SU-DHL-6 (cell line): ENCODE data around the gene ESPN.

Source experiments
- H2AFZ ChIP-seq: fragments of 200-600 bp; sonication (generic); 2 replicates; pipeline ENCODE4 v1.6.1; 2014; ENCODE audit warnings: low read depth, mild to moderate bottlenecking, moderate library complexity, mixed read lengths, antibody characterized with exemption, low read length; ENCODE audit not compliant: severe bottlenecking
- H3F3A ChIP-seq: fragments of 200-600 bp; shearing (Covaris generic); 2 replicates; pipeline ENCODE4 v1.6.0; 2016; ENCODE audit warnings: antibody characterized with exemption, mild to moderate bottlenecking; ENCODE audit not compliant: insufficient read depth
- H3K27ac ChIP-seq: fragments of 200-600 bp; sonication (generic); 2 replicates; pipeline ENCODE4 v1.5.1; 2016; ENCODE audit warnings: low read depth, mild to moderate bottlenecking, low read length, moderate library complexity, mixed read lengths
- H3K27me3 ChIP-seq: fragments of 200-600 bp; sonication (generic), shearing (Covaris generic); 2 replicates; pipeline ENCODE4 v1.6.0; 2014; ENCODE audit warnings: mild to moderate bottlenecking, low read length
- H3K36me3 ChIP-seq: fragments of 200-600 bp; sonication (generic); 2 replicates; pipeline ENCODE4 v1.6.1; 2014; ENCODE audit warnings: mild to moderate bottlenecking, low read length, mixed read lengths
- H3K4me2 ChIP-seq: fragments of 300-600, 200-600 bp; shearing (Covaris generic), sonication (generic); 2 replicates; pipeline ENCODE4 v1.6.0; 2014; ENCODE audit warnings: low read length, low read depth, mild to moderate bottlenecking; ENCODE audit not compliant: poor library complexity, severe bottlenecking
- H3K4me3 ChIP-seq: fragments of 200-600 bp; sonication (generic); 2 replicates; pipeline ENCODE4 v1.5.1; 2014; ENCODE audit warnings: antibody characterized with exemption, low read length, mild to moderate bottlenecking, mixed read lengths; ENCODE audit not compliant: insufficient read depth, poor library complexity, severe bottlenecking
- H3K79me2 ChIP-seq: fragments of 200-600 bp; sonication (generic); 2 replicates; pipeline ENCODE4 v1.6.1; 2014; ENCODE audit warnings: mild to moderate bottlenecking, low read length, moderate library complexity; ENCODE audit not compliant: insufficient read depth
- H3K9ac ChIP-seq: fragments of 200-600 bp; sonication (generic); 2 replicates; pipeline ENCODE4 v1.7.0; 2014; ENCODE audit warnings: mild to moderate bottlenecking, low read length
- H3K9me2 ChIP-seq: fragments of 200-600 bp; sonication (generic); replicated peaks from 2 replicates; pipeline ENCODE4 v1.6.1; 2014; ENCODE audit warnings: low read length; ENCODE audit not compliant: insufficient read depth
- H3K9me3 ChIP-seq: fragments of 200-600 bp; sonication (generic); 2 replicates; pipeline ENCODE4 v1.6.1; 2014; ENCODE audit warnings: low read length, mixed read lengths; ENCODE audit not compliant: insufficient read depth
- H4K20me1 ChIP-seq: fragments of 200-600 bp; sonication (generic); 2 replicates; pipeline ENCODE4 v1.6.1; 2014; ENCODE audit warnings: low read depth, mild to moderate bottlenecking, antibody characterized with exemption, low read length, moderate library complexity, mixed read lengths
- CTCF ChIP-seq: fragments of 200-600 bp; sonication (generic); IDR thresholded peaks from one replicate; pipeline ENCODE4 v1.5.1; 2017; ENCODE audit warnings: antibody characterized with exemption, mild to moderate bottlenecking, low read length, moderate library complexity; ENCODE audit not compliant: insufficient read depth, poor library complexity, severe bottlenecking
- EZH2phosphoT487 ChIP-seq: fragments of 200-600 bp; sonication (generic), shearing (Covaris generic); conservative IDR thresholded peaks from 2 replicates; pipeline ENCODE4 v1.6.1; 2018; ENCODE audit warnings: mild to moderate bottlenecking, antibody characterized with exemption, low read length, moderate library complexity, mixed read lengths

The ESPN gene

DNA sequence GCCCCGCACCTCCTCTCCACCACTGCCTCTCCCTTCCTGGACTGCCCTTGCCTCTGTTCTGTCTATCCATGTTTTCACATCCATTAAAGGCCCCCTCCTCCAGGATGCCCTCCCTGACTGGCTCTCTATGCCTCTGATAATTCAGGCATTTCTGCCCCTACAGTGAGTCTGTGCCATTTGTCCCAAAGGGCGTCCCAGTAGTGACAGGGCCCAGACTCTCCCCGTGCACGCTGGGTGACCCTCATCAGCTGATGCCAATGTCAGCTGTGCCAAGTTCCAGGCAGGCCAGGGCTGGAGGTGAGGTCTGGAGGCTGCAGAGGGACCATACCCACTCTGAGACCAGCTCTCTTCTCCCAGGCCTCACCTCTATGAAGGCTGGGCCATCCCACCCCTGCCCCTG, 70.1 kb downstream of the ESPN start:
- H3K9ac ChIP-seq = no peak overlapping the region
- no peak overlapping the region for H3K4me2 ChIP-seq
- H3K27me3 ChIP-seq = no peaks in the 10 kb centered on the region
- H3K36me3 ChIP-seq = no peaks in the 10 kb centered on the region
- no peaks in the 10 kb centered on the region for H3K9me2 ChIP-seq
- no peak overlapping the region for H2AFZ ChIP-seq
- H3K4me3 ChIP-seq = no peak overlapping the region
- no peak for TF ChIP-seq EZH2phosphoT487
- TF ChIP-seq CTCF = no peak
- no peaks in the 10 kb centered on the region for H4K20me1 ChIP-seq
- no peaks in the 10 kb centered on the region for H3F3A ChIP-seq
- H3K79me2 ChIP-seq = no peaks in the 10 kb centered on the region
- no peaks in the 10 kb centered on the region for H3K9me3 ChIP-seq
- no peak overlapping the region for H3K27ac ChIP-seq

GRCh38 chr1:6495041-6495441, 70.5 kb downstream of the ESPN start:
- Histone ChIP-seq H3K9ac (no peak overlapping the region), H3K27ac (no peak overlapping the region), H3K27me3 (no peaks in the 10 kb centered on the region), H3K9me3 (no peaks in the 10 kb centered on the region), H3K4me2 (no peak overlapping the region), H4K20me1 (no peaks in the 10 kb centered on the region), H3K79me2 (no peaks in the 10 kb centered on the region), H3K9me2 (no peaks in the 10 kb centered on the region), H2AFZ (no peak overlapping the region), H3K36me3 (no peaks in the 10 kb centered on the region), H3K4me3 (no peak overlapping the region), H3F3A (no peaks in the 10 kb centered on the region)
- no peak for TF ChIP-seq EZH2phosphoT487
- no peak for TF ChIP-seq CTCF

DNA sequence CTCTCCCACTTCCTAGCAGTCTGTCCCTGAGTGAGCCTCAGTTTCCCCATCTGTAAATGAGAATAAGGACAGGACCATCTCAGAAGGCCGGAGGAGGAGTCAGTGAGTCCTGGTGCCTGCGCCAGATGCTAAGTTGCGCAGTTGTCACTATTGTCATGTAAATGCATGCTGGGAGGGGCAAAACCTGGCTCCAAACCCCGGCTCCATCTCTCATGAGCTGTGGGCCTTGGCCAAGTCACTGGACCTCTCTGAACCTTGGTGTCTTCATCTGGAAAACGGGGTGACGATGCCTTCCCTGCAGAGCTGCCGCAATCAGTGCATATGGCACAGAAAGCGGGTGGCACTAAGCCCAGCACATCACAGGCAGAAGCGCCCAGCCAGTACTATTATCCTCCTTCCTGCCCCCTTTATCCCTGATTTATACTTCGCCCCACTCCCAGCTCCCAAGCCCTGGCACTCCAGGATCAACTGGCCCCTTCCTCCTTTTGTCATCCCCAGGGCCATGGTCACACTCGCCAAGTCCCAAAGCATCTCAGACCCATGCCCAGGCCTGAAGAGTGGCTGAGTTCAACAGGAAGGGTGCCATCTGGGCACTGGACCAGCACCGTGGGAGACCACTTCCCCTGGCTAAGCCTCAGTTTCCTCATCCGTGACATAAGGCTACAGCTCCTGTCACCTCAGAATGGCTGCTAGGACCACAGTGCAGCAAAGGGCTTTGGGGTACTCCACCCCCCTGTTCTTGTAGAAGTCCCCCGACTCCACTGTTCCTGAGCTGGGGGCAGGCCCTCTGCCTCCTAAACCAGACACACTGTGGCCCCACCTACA, 71.2 kb downstream of the ESPN start:
- no peak for TF ChIP-seq EZH2phosphoT487
- TF ChIP-seq CTCF = no peak
- no peaks in the 10 kb centered on the region for H4K20me1 ChIP-seq
- H3K79me2 ChIP-seq = no peaks in the 10 kb centered on the region
- H3K9me3 ChIP-seq = no peaks in the 10 kb centered on the region
- no peak overlapping the region for H3K4me3 ChIP-seq
- H3K9ac ChIP-seq = no peak overlapping the region
- H3K4me2 ChIP-seq = no peak overlapping the region
- no peaks in the 10 kb centered on the region for H3F3A ChIP-seq
- no peak overlapping the region for H2AFZ ChIP-seq
- H3K27me3 ChIP-seq = no peaks in the 10 kb centered on the region
- no peaks in the 10 kb centered on the region for H3K9me2 ChIP-seq
- no peaks in the 10 kb centered on the region for H3K36me3 ChIP-seq
- no peak overlapping the region for H3K27ac ChIP-seq
